Activated CD4-positive, alpha-beta T cell treated with anti-CD3 and anti-CD28 coated beads, Interleukin-2, amount 50 U/mL, for 4 hours (primary cell): ENCODE results near the gene CUZD1.

Source experiments
- DNase-seq, 2 experiments: peaks; one replicate each; pipeline ENCODE4 v3.0.0-alpha.2; 2020

Gene CUZD1

DNA sequence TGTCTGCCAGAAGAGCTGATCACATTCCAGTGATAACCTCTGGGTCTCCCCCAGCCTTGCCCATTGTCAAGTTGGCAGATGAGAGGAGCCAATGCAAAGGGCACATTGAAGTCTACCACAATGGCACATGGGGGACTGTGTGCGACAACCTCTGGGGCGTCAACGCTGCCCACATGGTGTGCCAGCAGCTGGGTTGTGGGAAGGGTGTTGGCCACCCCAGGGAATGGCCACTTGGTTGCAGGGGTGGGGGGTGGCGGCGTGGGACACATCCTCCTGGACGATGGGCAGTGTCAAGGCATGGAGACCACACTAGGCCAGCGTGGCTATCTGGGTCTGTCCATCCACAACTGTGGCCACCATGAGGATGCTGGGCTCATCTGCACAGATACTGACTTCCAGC lies 43.4 kb downstream of the CUZD1 start:
- DNase-seq = no peak

DNA sequence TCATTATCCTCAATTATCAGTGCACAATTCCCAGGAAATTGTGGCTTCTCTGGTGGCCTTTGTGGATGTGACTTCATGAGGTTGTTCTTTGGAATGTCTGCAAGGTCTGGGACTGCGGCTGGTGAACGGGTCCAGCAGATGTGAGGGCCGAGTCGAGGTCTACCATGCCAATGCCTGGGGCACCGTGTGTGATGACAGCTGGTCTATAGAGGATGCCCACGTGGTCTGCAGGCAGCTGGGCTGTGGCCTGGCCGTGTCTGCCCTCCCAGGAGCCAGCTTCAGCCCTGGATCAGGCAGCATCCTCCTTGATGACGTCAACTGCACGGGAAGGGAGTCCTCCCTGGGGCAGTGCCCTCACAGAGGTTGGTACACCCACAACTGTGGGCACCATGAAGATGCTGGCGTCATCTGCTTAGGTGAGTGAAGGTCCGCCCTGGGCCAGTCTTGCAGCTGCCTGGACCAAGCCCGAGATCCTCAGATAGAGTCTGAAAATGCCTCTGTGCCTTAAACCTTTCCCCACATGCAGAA lies 46.9 kb downstream of the CUZD1 start:
- DNase-seq = no peak

DNA sequence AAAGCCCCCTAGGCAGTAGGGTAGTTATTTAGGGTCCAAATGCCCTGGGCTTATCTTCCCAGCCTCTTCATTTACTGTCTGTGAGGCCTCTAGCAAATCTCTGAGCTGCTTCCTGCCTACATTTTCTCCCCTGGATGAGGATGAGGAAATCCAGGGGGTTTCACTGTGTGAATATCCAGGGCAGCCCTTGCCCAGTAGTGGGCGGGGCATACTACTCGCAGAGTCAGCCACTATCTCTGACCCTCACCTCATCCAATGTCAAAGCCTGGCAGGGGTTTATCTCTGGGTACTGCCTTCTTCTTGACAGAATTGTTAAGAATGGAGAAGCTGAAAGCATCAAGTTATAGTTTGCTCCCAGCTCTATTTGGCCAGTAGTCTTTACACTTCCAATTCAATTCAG lies 48.9 kb downstream of the CUZD1 start:
- DNase-seq = no peak

DNA sequence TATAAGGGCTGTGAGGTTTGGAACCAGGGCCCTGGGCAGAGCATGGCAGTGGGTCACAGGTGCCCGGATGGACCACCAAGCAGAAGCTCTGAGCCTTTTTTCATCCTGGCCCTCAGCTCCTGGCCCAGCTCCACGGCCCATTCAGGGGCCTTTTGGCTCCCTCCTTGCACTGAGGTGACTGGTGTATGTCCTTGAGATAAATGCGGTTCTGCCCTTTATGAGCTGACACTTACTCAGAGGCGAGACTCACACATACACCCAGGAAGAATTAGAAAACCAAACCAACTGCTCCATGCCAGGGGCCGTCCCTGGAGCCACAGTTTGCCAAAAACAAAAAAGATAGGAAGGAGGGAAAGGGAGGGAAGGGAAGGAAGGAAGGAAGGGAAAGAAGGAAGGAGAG lies 49.7 kb downstream of the CUZD1 start:
- DNase-seq = no peak

DNA sequence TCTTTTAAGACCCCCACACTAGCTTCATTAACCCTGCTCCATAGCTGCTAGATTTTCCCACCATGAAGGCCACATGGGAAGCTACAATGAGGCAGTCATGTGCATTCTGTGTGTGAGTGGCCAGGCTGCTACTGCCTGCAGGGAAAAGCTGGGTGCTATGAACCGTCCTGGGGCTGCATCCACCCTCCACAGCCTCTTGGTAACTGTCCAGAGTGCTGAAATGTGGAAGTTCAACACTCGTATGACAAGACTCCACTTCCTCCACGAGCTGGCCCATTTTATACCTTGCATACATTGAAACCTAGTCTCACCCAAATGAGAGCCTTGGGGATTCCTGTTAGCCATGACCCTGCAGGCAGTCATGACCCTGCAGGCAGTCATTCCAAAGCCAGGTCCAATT lies 59.4 kb downstream of the CUZD1 start:
- no peak for DNase-seq

DNA sequence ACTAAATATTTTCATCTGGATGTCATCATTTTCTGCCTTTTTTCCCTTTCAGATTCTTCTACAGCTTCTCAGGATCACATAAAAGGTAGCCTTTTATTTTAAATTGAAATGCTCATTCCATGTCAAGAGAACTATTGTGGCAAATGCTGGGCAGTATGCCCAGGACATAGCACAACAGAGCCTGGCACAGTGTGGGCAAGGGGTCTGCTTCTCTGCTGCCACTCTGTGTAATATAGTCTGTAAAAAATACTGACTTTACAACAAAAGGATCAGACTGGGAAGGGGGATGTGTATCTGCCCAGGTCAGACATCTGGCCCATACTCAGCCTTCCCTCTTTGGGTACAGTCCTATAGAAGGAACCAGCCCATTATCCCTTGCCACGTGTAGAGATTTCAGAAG lies 62.7 kb downstream of the CUZD1 start:
- no peak for DNase-seq
